Endothelial cell (in vitro differentiated cells): ENCODE measurements around the gene CD4. TPM values are rescaled to one million over a fixed set of nuclear protein-coding genes. Genes with fewer than 3 reads are reported as not detected.

Source experiments
- DNase-seq: peaks from one replicate; pipeline ENCODE4 v3.0.0; 2021; ENCODE audit warnings: low spot score
- H3K27ac Mint-ChIP-seq: one replicate; pipeline ENCODE4 v1.8.0; 2021; ENCODE audit warnings: mixed read lengths, inconsistent platforms; ENCODE audit not compliant: unreplicated experiment
- H3K27me3 Mint-ChIP-seq: one replicate; pipeline ENCODE4 v1.8.0; 2021; ENCODE audit warnings: mild to moderate bottlenecking, moderate library complexity, mixed read lengths, inconsistent platforms; ENCODE audit not compliant: unreplicated experiment
- H3K36me3 Mint-ChIP-seq: one replicate; pipeline ENCODE4 v1.8.0; 2021; ENCODE audit warnings: mild to moderate bottlenecking, low read depth, mixed read lengths, inconsistent platforms; ENCODE audit not compliant: unreplicated experiment
- H3K4me1 Mint-ChIP-seq: one replicate; pipeline ENCODE4 v1.8.0; 2021; ENCODE audit warnings: mild to moderate bottlenecking, mixed read lengths, inconsistent platforms; ENCODE audit not compliant: unreplicated experiment
- H3K4me3 Mint-ChIP-seq: one replicate; pipeline ENCODE4 v1.8.0; 2021; ENCODE audit warnings: mild to moderate bottlenecking, mixed read lengths, inconsistent platforms; ENCODE audit not compliant: unreplicated experiment
- H3K9me3 Mint-ChIP-seq: one replicate; pipeline ENCODE4 v1.8.0; 2021; ENCODE audit warnings: mixed read lengths, inconsistent platforms; ENCODE audit not compliant: unreplicated experiment
- total RNA-seq: library from RNA; stranded (reverse); fragmentation: NEBNext Ultra II Directional; extraction: Animal tissue kit (Norgen Biotek cat#: 25700); gene quantifications from one replicate; pipeline ENCODE4 v1.2.1, GENCODE V29; 2021; ENCODE audit not compliant: unreplicated experiment
- TF ChIP-seq, protein P1 (sequence below): fragments of 200-600 bp; sonication (generic); IDR thresholded peaks from one replicate; pipeline ENCODE4 v1.5.0; 2021; ENCODE audit warnings: antibody characterized with exemption; ENCODE audit not compliant: unreplicated experiment

Gene CD4
- total RNA-seq, 1 donor from 2014 or later: 4.7 TPM

DNA sequence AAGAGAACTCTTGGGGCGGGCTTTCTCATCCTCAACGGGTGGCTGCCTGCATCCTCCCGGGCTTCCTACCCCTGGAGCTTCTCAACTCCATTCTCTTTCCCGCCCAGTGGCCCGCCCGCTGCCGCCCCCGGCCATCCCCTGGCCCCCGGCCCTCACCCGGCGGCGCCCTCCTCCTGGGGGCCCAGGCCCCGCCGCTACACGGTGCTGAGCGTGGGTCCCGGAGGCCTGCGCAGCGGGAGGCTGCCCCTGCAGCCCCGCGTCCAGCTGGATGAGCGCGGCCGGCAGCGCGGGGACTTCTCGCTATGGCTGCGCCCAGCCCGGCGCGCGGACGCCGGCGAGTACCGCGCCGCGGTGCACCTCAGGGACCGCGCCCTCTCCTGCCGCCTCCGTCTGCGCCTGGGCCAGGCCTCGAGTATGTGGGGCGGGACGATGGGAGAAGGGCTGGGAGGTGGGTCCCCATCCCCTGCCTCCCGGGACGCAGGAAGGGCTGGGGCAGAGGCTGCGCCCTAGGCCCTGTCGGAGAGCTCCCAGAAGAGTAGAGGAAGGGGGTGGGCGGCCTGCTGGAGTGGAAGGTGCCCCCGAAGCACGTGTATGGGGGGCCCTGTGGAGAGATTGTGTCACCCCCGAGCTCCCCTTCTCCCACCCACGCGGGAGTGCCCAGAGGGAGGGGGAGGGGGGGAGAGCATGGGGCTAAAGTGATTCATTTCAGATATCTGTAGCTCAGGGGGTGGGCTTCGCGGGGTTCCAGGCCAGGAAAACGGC lies 15.6 kb upstream of the CD4 start:
- H3K27me3 Mint-ChIP-seq: peaks cover 18% of the 10 kb centered on the region
- DNase-seq: no peak
- peaks cover 62% of the 10 kb centered on the region for H3K36me3 Mint-ChIP-seq
- H3K4me3 Mint-ChIP-seq: no peak overlapping the region
- TF ChIP-seq, protein P1, sequence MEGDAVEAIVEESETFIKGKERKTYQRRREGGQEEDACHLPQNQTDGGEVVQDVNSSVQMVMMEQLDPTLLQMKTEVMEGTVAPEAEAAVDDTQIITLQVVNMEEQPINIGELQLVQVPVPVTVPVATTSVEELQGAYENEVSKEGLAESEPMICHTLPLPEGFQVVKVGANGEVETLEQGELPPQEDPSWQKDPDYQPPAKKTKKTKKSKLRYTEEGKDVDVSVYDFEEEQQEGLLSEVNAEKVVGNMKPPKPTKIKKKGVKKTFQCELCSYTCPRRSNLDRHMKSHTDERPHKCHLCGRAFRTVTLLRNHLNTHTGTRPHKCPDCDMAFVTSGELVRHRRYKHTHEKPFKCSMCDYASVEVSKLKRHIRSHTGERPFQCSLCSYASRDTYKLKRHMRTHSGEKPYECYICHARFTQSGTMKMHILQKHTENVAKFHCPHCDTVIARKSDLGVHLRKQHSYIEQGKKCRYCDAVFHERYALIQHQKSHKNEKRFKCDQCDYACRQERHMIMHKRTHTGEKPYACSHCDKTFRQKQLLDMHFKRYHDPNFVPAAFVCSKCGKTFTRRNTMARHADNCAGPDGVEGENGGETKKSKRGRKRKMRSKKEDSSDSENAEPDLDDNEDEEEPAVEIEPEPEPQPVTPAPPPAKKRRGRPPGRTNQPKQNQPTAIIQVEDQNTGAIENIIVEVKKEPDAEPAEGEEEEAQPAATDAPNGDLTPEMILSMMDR: no peak
- H3K27ac Mint-ChIP-seq: no peak overlapping the region
- H3K9me3 Mint-ChIP-seq: no peaks in the 10 kb centered on the region
- peaks cover 48% of the 10 kb centered on the region for H3K4me1 Mint-ChIP-seq

DNA sequence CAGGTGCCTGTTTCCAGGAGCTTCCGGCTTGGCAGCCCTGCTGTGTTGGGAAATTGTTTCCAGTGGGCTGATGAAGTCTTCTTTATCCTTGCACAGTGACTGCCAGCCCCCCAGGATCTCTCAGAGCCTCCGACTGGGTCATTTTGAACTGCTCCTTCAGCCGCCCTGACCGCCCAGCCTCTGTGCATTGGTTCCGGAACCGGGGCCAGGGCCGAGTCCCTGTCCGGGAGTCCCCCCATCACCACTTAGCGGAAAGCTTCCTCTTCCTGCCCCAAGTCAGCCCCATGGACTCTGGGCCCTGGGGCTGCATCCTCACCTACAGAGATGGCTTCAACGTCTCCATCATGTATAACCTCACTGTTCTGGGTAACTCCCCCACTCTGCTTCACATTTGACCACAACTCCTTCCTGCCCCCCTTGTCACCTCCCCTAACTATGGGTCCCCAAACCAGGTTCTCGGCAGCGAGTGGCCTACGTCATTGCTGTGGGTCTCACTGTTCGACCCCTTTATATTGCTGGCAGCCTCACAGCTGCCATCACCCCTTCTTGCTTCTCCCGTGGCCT lies 14.7 kb upstream of the CD4 start:
- H3K4me3 Mint-ChIP-seq: peak overlapping the region; percentile 56

GRCh38 chr12:6775185-6776174 lies 13.8 kb upstream of the CD4 start:
- Mint-ChIP-seq H3K9me3 (no peaks in the 10 kb centered on the region), H3K4me3 (peak overlapping the region; percentile 56), H3K27ac (peak overlapping the region; percentile 31), H3K4me1 (peaks cover 49% of the 10 kb centered on the region), H3K36me3 (peaks cover 58% of the 10 kb centered on the region), H3K27me3 (peaks cover 21% of the 10 kb centered on the region)
- TF ChIP-seq, protein P1: no peak
- DNase-seq: no peak

More for the DNA sequence above, 14.7 kb upstream of the CD4 start:
- no peak for DNase-seq
- Mint-ChIP-seq H3K4me1 (peaks cover 49% of the 10 kb centered on the region), H3K9me3 (no peaks in the 10 kb centered on the region), H3K27me3 (peaks cover 18% of the 10 kb centered on the region), H3K36me3 (peaks cover 59% of the 10 kb centered on the region), H3K27ac (no peak overlapping the region)
- TF ChIP-seq, protein P1: no peak

GRCh38 chr12:6777386-6777785 lies 11.9 kb upstream of the CD4 start:
- DNase-seq: no peak
- Mint-ChIP-seq H3K4me3 (no peak overlapping the region), H3K9me3 (no peaks in the 10 kb centered on the region), H3K27me3 (peaks cover 15% of the 10 kb centered on the region), H3K36me3 (peaks cover 44% of the 10 kb centered on the region), H3K4me1 (peaks cover 35% of the 10 kb centered on the region), H3K27ac (no peak overlapping the region)
- TF ChIP-seq, protein P1: no peak
